ENCODE results near the gene BAMBI. TPM values are rescaled to one million over a fixed set of nuclear protein-coding genes. Genes with fewer than 3 reads are reported as not detected.
A peak's percentile ranks its signal among the peaks of the same experiment; 100 is the strongest.

The BAMBI gene
- total and polyA plus RNA-seq, 2 of the 8 experiments (the other 6 are each of a cell fraction or from before 2014, with no cell fraction given): 5.6 to 26.4 TPM

GRCh38 chr10:28685717-28686116, 8.4 kb downstream of the BAMBI start:
- Histone ChIP-seq H3K9me3 (ENCODE audit: insufficient read depth in 2 of 2, low read depth in 1 of 2, low read length in 1 of 2) (no peaks in the 10 kb centered on the region), H2BK15ac (ENCODE audit: low read length) (no peak overlapping the region), H4K20me1 (replicated peaks in 1 of 2; ENCODE audit: control insufficient read depth in 1 of 2, insufficient read depth in 2 of 2, low read length in 2 of 2) (peaks cover 3 to 9% of the 10 kb centered on the region in 2 experiments), H2AK5ac (ENCODE audit: low read depth, low read length) (no peak overlapping the region), H4K91ac (replicated peaks; ENCODE audit: insufficient read length, low read length) (no peak overlapping the region), H3K23ac (ENCODE audit: insufficient read length) (no peak overlapping the region), H3K4me1 (replicated peaks in 1 of 4; ENCODE audit: control insufficient read depth in 3 of 4, insufficient read depth in 4 of 4, low read length in 3 of 4) (peaks cover 5 to 29% (median 18%) of the 10 kb centered on the region in 4 experiments; a peak in 6 of 7 replicates), H3K18ac (ENCODE audit: extremely low read depth, low read length) (no peak overlapping the region), H3K27me3 (replicated peaks in 1 of 4; ENCODE audit: control insufficient read depth in 3 of 4, extremely low read depth in 1 of 4, insufficient read depth in 3 of 4, low read length in 3 of 4) (no peaks in the 10 kb centered on the region), H2AFZ (ENCODE audit: low read length) (no peak overlapping the region), H2BK120ac (replicated peaks; ENCODE audit: low read depth, low read length) (no peak overlapping the region), H3K36me3 (ENCODE audit: control insufficient read depth in 2 of 4, insufficient read depth in 4 of 4, low read length in 3 of 4) (peaks cover 0 to 22% (median 11%) of the 10 kb centered on the region in 4 experiments; a peak in 6 of 8 replicates), H3K79me2 (ENCODE audit: control insufficient read depth in 1 of 2, insufficient read depth in 2 of 2, low read length in 2 of 2) (peaks cover 0 to 24% of the 10 kb centered on the region in 2 experiments; a peak in 2 of 4 replicates), H3K4me2 (ENCODE audit: insufficient read depth in 1 of 2, low read depth in 2 of 2, low read length in 2 of 2) (0 out of 4 replicates have a peak overlapping the region, but pooled peaks of 1 of the 2 experiments have one; percentile 12), H2BK12ac (ENCODE audit: low read depth, low read length) (no peak overlapping the region), H3K9ac (replicated peaks in 1 of 4; ENCODE audit: extremely low read depth in 1 of 4, low read depth in 3 of 4, low read length in 3 of 4) (no peak overlapping the region), H3K23me2 (ENCODE audit: low read depth, low read length) (no peaks in the 10 kb centered on the region), H3K79me1 (ENCODE audit: low read depth, low read length) (peaks cover 9% of the 10 kb centered on the region), H3K56ac (replicated peaks; ENCODE audit: insufficient read length, low read depth, low read length) (no peak overlapping the region), H2BK20ac (ENCODE audit: low read length) (no peak overlapping the region), H3K14ac (ENCODE audit: insufficient read length) (no peak overlapping the region), H2BK5ac (ENCODE audit: low read depth, low read length) (no peak overlapping the region), H4K5ac (ENCODE audit: insufficient read length, low read depth, low read length) (no peak overlapping the region), H3K4me3 (ENCODE audit: extremely low read depth in 1 of 4, insufficient read depth in 2 of 4, low read depth in 3 of 4, low read length in 4 of 4) (no peak overlapping the region), H3K27ac (ENCODE audit: low read depth, low read length) (no peak overlapping the region), H4K8ac (ENCODE audit: extremely low read depth, insufficient read depth, low read length) (no peak overlapping the region), H3K4ac (replicated peaks; ENCODE audit: insufficient read length, low read depth, low read length) (no peak overlapping the region)
- FAIRE-seq (no peak), DNase-seq (ENCODE audit: low read depth in 1 of 2, low spot score in 2 of 2) (no peak)
- TF ChIP-seq, protein P1, sequence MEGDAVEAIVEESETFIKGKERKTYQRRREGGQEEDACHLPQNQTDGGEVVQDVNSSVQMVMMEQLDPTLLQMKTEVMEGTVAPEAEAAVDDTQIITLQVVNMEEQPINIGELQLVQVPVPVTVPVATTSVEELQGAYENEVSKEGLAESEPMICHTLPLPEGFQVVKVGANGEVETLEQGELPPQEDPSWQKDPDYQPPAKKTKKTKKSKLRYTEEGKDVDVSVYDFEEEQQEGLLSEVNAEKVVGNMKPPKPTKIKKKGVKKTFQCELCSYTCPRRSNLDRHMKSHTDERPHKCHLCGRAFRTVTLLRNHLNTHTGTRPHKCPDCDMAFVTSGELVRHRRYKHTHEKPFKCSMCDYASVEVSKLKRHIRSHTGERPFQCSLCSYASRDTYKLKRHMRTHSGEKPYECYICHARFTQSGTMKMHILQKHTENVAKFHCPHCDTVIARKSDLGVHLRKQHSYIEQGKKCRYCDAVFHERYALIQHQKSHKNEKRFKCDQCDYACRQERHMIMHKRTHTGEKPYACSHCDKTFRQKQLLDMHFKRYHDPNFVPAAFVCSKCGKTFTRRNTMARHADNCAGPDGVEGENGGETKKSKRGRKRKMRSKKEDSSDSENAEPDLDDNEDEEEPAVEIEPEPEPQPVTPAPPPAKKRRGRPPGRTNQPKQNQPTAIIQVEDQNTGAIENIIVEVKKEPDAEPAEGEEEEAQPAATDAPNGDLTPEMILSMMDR (IDR thresholded peaks at IDR 0.05; ENCODE audit: control extremely low read depth in 1 of 3, insufficient read depth in 1 of 3, low read depth in 1 of 3, low read length in 3 of 3): no peak
- no peak for TF ChIP-seq PHF8 (conservative IDR thresholded peaks at IDR 0.05; ENCODE audit: low read depth, low read length)
- TF ChIP-seq CTBP2 (IDR thresholded peaks at IDR 0.05; ENCODE audit: borderline replicate concordance, insufficient read depth, insufficient read length, low read length): no peak
- no peak for TF ChIP-seq RNF2 (IDR thresholded peaks at IDR 0.05; ENCODE audit: borderline replicate concordance, low read depth, low read length, missing control alignments, poor library complexity, severe bottlenecking)
- no peak for TF ChIP-seq EZH2 (IDR thresholded peaks at IDR 0.05; ENCODE audit: low read depth, low read length, severe bottlenecking)
- TF ChIP-seq BCL11A (IDR thresholded peaks at IDR 0.05; ENCODE audit: low read depth in 2 of 2, low read length in 2 of 2): no peak
- TF ChIP-seq GTF2F1 (IDR thresholded peaks at IDR 0.05; ENCODE audit: borderline replicate concordance, low read depth, low read length): no peak
- TF ChIP-seq SIRT6 (IDR thresholded peaks at IDR 0.05; ENCODE audit: low read length): no peak
- no peak for TF ChIP-seq MAFK (IDR thresholded peaks at IDR 0.05; ENCODE audit: low read depth, low read length)
- TF ChIP-seq SP1 (IDR thresholded peaks at IDR 0.05; ENCODE audit: low read depth, low read length): no peak
- CTCF ChIA-PET (ENCODE audit: partially characterized antibody): interaction anchor here (0.7 to 1.6 kb wide), 4 partner anchors 8 to 52 kb away, joined by 3 to 7 read pairs (median 4); no protein-coding TSS in a partner anchor
- WGBS, 2 experiments (ENCODE audit: extremely low coverage in 1 of 2, insufficient coverage in 1 of 2, insufficient read length in 1 of 2, insufficient replicate concordance in 2 of 2, low coverage in 1 of 2, low lambda C conversion rate in 2 of 2, missing lambda C conversion rate in 1 of 2): 53% methylated on average over 5 of the region's 5 CpGs; no CpG with 5 or more reads in 1 of the 2 experiments
- POLR2A ChIA-PET (ENCODE audit: partially characterized antibody): interaction anchor here (0.8 kb wide), 1 partner anchor 21 kb away, joined by 7 read pairs; no protein-coding TSS in a partner anchor

Data from H1 (cell line).